K562 (cell line): ENCODE results near the gene ATP6V1F. TPM values are rescaled to one million over a fixed set of nuclear protein-coding genes. Genes with fewer than 3 reads are reported as not detected.

Source experiments
- ARHGAP35 ChIP-seq: fragments of 450-650 bp; IDR thresholded peaks from 2 replicates; pipeline ENCODE4 v1.6.1; 2018; ENCODE audit not compliant: partially characterized antibody
- CBX2 ChIP-seq: fragments of 200-600 bp; sonication (generic); IDR thresholded peaks from one replicate; pipeline ENCODE4 v1.6.1; 2012; ENCODE audit warnings: mild to moderate bottlenecking, low read length, inconsistent platforms; ENCODE audit not compliant: insufficient read depth, poor library complexity, severe bottlenecking
- CREM ChIP-seq: IDR thresholded peaks from 2 replicates; pipeline ENCODE4 v1.6.1; 2014; ENCODE audit warnings: antibody characterized with exemption, low read depth
- EHMT2 ChIP-seq: fragments of 450-650 bp; IDR thresholded peaks from 2 replicates; pipeline ENCODE4 v1.6.1; 2018; ENCODE audit warnings: antibody characterized with exemption
- EZH2 ChIP-seq: IDR thresholded peaks from 2 replicates; pipeline ENCODE4 v1.6.1; 2012; ENCODE audit warnings: low read depth, mild to moderate bottlenecking, inconsistent platforms, low read length, borderline replicate concordance
- GABPB2 ChIP-seq: fragments of 250-450 bp; sonication (Bioruptor Pico); conservative IDR thresholded peaks from 2 replicates; pipeline ENCODE4 v1.5.1; 2021; ENCODE audit warnings: mild to moderate bottlenecking
- IFI16 ChIP-seq: fragments of 250-450 bp; sonication (Bioruptor Pico); IDR thresholded peaks from 2 replicates; pipeline ENCODE4 v2.1.2; 2022; ENCODE audit warnings: mild to moderate bottlenecking, inconsistent platforms
- ILK ChIP-seq: fragments of 450-650 bp; IDR thresholded peaks from 2 replicates; pipeline ENCODE4 v1.6.1; 2016; ENCODE audit warnings: missing genetic modification characterization, low read depth, mild to moderate bottlenecking, missing compliant biosample characterization, moderate library complexity, borderline replicate concordance
- JUNB ChIP-seq: fragments of 450-650 bp; formaldehyde crosslinking; conservative IDR thresholded peaks from 2 replicates; pipeline ENCODE4 v1.4.0; 2020; ENCODE audit warnings: mild to moderate bottlenecking
- KDM2B ChIP-seq: fragments of 250-450 bp; sonication (Bioruptor Pico); IDR thresholded peaks from 2 replicates; pipeline ENCODE4 v1.8.0; 2021; ENCODE audit warnings: mild to moderate bottlenecking, moderate library complexity
- KDM5B ChIP-seq: fragments of 200-600 bp; sonication (generic); IDR thresholded peaks from 2 replicates; pipeline ENCODE4 v1.6.1; 2012; ENCODE audit warnings: low read depth, mild to moderate bottlenecking, moderate library complexity, low read length, control low read depth, inconsistent platforms; ENCODE audit not compliant: insufficient replicate concordance
- NEUROD1 ChIP-seq: fragments of 150-350 bp; IDR thresholded peaks from 2 replicates; pipeline ENCODE4 v1.6.1; 2014; ENCODE audit warnings: borderline replicate concordance, low read length, low read depth; ENCODE audit not compliant: partially characterized antibody
- PPARD ChIP-seq: fragments of 250-450 bp; sonication (Bioruptor Pico); IDR thresholded peaks from 2 replicates; pipeline ENCODE4 v1.8.0; 2022; ENCODE audit warnings: inconsistent platforms, mild to moderate bottlenecking, moderate library complexity
- RAD51 ChIP-seq: fragments of 450-650 bp; IDR thresholded peaks from 2 replicates; pipeline ENCODE4 v1.7.1; 2016; ENCODE audit warnings: low read depth, mild to moderate bottlenecking, borderline replicate concordance
- TAF15 ChIP-seq: fragments of 200-400 bp; formaldehyde crosslinking; IDR thresholded peaks from 2 replicates; pipeline ENCODE4 v1.6.1; 2017; ENCODE audit warnings: mild to moderate bottlenecking, low read depth, low read length, moderate library complexity
- ZC3H8 ChIP-seq: fragments of 450-650 bp; IDR thresholded peaks from 2 replicates; pipeline ENCODE4 v1.6.1; 2017
- ZNF584 ChIP-seq: fragments of 200-800 bp; sonication (Bioruptor generic); IDR thresholded peaks from 2 replicates; pipeline ENCODE4 v1.6.1; 2016; ENCODE audit warnings: low read depth, mild to moderate bottlenecking, missing genetic modification characterization, missing compliant biosample characterization
- polyA plus RNA-seq, 8 experiments: library from polyadenylated mRNA; depleted of rRNA in 4 of 8; stranded (reverse) in 5 of 8; unstranded in 3 of 8; fragments of >200 nt; fragmentation: Nextera tagmentation in 2 of 8; fragmentation: Illumina TruSeq in 1 of 8; extraction: Ambion mirVana in 2 of 8; extraction: Trizol in 1 of 8; gene quantifications; 2 replicates each; pipeline versions ENCODE4 v1.2.1 to v1.2.3, GENCODE V29; 2011 to 2014; ENCODE audit warnings: inconsistent platforms in 1 of 8, missing spikeins in 1 of 8
- total RNA-seq, 7 experiments: library from RNA; depleted of rRNA in 6 of 7; stranded (reverse); fragments of >200 nt in 6 of 7; fragmentation: Illumina TruSeq in 2 of 7; extraction: Trizol in 2 of 7; gene quantifications; 2 replicates each; pipeline versions ENCODE4 v1.2.1 to v1.2.3, GENCODE V29; 2011 to 2021; ENCODE audit warnings: low replicate concordance in 1 of 7
- TF ChIP-seq, protein P1 (sequence below): fragments of 250-450 bp; sonication (Bioruptor Pico); IDR thresholded peaks from 2 replicates; pipeline ENCODE4 v1.8.0; 2022; ENCODE audit warnings: inconsistent platforms
- TF ChIP-seq, protein P2 (sequence below): fragments of 250-450 bp; sonication (Bioruptor Pico); IDR thresholded peaks from 2 replicates; pipeline ENCODE4 v1.9.0; 2021; ENCODE audit warnings: mild to moderate bottlenecking, inconsistent platforms
- TF ChIP-seq, protein P3 (sequence below): fragments of 250-450 bp; sonication (Bioruptor Pico); IDR thresholded peaks from 2 replicates; pipeline ENCODE4 v1.4.0; 2020; ENCODE audit warnings: mild to moderate bottlenecking
- TF ChIP-seq, protein P4 (sequence below): sonication (generic); formaldehyde crosslinking; IDR thresholded peaks from 2 replicates; pipeline ENCODE4 v1.8.0; 2022; ENCODE audit warnings: mild to moderate bottlenecking, low read depth, missing genetic modification reagents

Gene ATP6V1F
- total and polyA plus RNA-seq, 9 of the 15 experiments (the other 6 are each of a cell fraction or from before 2014, with no cell fraction given), result 206 to 1,123 (median 542) TPM

DNA sequence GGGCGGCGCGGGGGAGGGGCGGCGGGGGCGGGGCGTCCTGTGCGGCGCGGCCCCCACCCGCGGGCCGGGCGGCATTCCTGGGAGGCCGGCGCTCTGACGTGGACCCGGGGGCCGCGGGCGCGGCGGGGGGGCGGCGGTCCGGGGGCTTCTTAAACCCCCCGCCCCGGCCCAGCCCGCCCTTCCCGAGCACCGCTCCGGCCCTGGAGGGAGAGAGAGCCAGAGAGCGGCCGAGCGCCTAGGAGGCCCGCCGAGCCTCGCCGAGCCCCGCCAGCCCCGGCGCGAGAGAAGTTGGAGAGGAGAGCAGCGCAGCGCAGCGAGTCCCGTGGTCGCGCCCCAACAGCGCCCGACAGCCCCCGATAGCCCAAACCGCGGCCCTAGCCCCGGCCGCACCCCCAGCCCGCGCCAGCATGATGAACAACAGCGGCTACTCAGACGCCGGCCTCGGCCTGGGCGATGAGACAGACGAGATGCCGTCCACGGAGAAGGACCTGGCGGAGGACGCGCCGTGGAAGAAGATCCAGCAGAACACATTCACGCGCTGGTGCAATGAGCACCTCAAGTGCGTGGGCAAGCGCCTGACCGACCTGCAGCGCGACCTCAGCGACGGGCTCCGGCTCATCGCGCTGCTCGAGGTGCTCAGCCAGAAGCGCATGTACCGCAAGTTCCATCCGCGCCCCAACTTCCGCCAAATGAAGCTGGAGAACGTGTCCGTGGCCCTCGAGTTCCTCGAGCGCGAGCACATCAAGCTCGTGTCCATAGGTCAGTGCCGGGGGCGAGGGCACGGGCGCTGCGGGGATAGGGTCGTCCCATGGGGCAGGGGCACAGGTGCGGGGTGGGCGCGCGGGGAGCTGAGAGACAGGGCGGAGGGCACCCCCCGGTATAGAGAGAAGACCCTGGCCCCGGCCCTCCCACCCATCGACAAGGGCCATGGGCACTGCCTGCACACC lies 32.2 kb upstream of the ATP6V1F start, which contains the start of gene FLNC (continued):
- TF ChIP-seq TAF15, result no peak
- TF ChIP-seq EZH2, result no peak
- peak; percentile 56; the same call in 1 of the 2 replicates for TF ChIP-seq CREM
- peak; percentile 79 for TF ChIP-seq KDM5B
- no peak for TF ChIP-seq ILK (tag)
- TF ChIP-seq, protein P1, sequence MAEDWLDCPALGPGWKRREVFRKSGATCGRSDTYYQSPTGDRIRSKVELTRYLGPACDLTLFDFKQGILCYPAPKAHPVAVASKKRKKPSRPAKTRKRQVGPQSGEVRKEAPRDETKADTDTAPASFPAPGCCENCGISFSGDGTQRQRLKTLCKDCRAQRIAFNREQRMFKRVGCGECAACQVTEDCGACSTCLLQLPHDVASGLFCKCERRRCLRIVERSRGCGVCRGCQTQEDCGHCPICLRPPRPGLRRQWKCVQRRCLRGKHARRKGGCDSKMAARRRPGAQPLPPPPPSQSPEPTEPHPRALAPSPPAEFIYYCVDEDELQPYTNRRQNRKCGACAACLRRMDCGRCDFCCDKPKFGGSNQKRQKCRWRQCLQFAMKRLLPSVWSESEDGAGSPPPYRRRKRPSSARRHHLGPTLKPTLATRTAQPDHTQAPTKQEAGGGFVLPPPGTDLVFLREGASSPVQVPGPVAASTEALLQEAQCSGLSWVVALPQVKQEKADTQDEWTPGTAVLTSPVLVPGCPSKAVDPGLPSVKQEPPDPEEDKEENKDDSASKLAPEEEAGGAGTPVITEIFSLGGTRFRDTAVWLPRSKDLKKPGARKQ, result no peak
- TF ChIP-seq KDM2B (CRISPR knock-in tag), result peak; percentile 96
- no peak for TF ChIP-seq ZNF584 (CRISPR knock-in tag)
- TF ChIP-seq, protein P2, sequence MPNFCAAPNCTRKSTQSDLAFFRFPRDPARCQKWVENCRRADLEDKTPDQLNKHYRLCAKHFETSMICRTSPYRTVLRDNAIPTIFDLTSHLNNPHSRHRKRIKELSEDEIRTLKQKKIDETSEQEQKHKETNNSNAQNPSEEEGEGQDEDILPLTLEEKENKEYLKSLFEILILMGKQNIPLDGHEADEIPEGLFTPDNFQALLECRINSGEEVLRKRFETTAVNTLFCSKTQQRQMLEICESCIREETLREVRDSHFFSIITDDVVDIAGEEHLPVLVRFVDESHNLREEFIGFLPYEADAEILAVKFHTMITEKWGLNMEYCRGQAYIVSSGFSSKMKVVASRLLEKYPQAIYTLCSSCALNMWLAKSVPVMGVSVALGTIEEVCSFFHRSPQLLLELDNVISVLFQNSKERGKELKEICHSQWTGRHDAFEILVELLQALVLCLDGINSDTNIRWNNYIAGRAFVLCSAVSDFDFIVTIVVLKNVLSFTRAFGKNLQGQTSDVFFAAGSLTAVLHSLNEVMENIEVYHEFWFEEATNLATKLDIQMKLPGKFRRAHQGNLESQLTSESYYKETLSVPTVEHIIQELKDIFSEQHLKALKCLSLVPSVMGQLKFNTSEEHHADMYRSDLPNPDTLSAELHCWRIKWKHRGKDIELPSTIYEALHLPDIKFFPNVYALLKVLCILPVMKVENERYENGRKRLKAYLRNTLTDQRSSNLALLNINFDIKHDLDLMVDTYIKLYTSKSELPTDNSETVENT (CRISPR knock-in tag), result peak; percentile 67
- TF ChIP-seq JUNB, result no peak
- no peak for TF ChIP-seq RAD51
- TF ChIP-seq ZC3H8, result no peak
- TF ChIP-seq GABPB2 (CRISPR knock-in tag), result no peak; the same call in 1 of the 2 replicates
- TF ChIP-seq, protein P3, sequence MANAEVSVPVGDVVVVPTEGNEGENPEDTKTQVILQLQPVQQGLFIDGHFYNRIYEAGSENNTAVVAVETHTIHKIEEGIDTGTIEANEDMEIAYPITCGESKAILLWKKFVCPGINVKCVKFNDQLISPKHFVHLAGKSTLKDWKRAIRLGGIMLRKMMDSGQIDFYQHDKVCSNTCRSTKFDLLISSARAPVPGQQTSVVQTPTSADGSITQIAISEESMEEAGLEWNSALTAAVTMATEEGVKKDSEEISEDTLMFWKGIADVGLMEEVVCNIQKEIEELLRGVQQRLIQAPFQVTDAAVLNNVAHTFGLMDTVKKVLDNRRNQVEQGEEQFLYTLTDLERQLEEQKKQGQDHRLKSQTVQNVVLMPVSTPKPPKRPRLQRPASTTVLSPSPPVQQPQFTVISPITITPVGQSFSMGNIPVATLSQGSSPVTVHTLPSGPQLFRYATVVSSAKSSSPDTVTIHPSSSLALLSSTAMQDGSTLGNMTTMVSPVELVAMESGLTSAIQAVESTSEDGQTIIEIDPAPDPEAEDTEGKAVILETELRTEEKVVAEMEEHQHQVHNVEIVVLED (CRISPR knock-in tag), result no peak
- TF ChIP-seq IFI16 (CRISPR knock-in tag), result no peak
- TF ChIP-seq EHMT2, result no peak
- TF ChIP-seq PPARD (CRISPR knock-in tag), result no peak
- TF ChIP-seq ARHGAP35, result no peak
- no peak for TF ChIP-seq CBX2
- TF ChIP-seq NEUROD1, result no peak
- TF ChIP-seq, protein P4, sequence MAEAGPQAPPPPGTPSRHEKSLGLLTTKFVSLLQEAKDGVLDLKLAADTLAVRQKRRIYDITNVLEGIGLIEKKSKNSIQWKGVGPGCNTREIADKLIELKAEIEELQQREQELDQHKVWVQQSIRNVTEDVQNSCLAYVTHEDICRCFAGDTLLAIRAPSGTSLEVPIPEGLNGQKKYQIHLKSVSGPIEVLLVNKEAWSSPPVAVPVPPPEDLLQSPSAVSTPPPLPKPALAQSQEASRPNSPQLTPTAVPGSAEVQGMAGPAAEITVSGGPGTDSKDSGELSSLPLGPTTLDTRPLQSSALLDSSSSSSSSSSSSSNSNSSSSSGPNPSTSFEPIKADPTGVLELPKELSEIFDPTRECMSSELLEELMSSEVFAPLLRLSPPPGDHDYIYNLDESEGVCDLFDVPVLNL (CRISPR knock-in tag), result peak; percentile 67; the same call in 1 of the 2 replicates
